ENCODE data around the gene SLC26A5.

The SLC26A5 gene

GRCh38 chr7:103447073-103447960, 1.3 kb upstream of the SLC26A5 start:
- peak; percentile 96 for TF ChIP-seq CTCF (conservative IDR thresholded peaks at IDR 0.05)
- H3K27ac ChIP-seq, result peak overlapping the region; percentile 76

GRCh38 chr7:103445228-103446048, 569 bp downstream of the SLC26A5 start:
- TF ChIP-seq CTCF (conservative IDR thresholded peaks at IDR 0.05), result no peak

DNA sequence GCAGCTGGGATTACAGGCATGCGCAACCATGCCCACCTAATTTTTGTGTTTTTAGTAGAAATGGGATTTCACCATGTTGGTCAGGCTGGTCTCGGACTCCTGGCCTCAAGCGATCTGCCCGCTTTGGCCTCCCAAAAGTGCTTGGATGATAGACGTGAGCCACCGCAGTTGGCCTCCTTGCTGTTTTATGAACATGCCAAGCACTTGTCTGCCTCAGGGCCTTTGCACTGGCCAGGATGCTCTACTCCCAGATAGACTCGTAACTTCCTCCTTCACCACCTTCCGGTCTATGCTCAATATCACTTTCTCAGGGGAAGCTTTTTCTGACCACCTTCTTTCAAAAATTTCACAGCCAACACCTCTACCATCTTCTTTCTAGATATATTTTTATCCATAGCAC, 6.3 kb downstream of the SLC26A5 start:
- TF ChIP-seq CTCF (conservative IDR thresholded peaks at IDR 0.05), result no peak
- no peak overlapping the region for H3K27ac ChIP-seq

More at GRCh38 chr7:103445228-103446048, 569 bp downstream of the SLC26A5 start:
- H3K27ac ChIP-seq, result no peak overlapping the region

GRCh38 chr7:103437623-103438022, 8.4 kb downstream of the SLC26A5 start:
- no peak for TF ChIP-seq CTCF (conservative IDR thresholded peaks at IDR 0.05)
- no peak overlapping the region for H3K27ac ChIP-seq

- H3K27ac ChIP-seq, result no peak overlapping the region
- TF ChIP-seq CTCF (conservative IDR thresholded peaks at IDR 0.05), result no peak
These were observed 13.3 kb downstream of the SLC26A5 start for GRCh38 chr7:103432712-103433111.

DNA sequence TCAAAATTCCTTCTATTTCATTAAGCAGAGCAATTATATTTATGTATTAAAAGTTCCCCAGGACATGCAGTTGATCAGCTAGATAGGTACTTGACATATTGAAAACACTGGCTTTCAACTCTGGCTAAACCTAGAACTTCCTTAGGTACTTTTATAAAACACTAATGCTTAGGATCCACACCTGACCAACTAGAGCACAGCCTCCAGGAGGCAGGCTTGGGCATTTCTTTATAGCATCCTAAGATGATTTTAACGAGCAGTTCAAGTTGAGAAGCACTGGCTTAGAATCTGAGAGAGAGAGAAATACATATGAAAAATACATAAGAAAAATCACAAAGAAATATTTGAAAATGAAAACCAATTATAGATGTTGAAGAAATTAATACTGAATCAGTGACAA, 20.8 kb downstream of the SLC26A5 start:
- H3K27ac ChIP-seq, result no peak overlapping the region
- TF ChIP-seq CTCF (conservative IDR thresholded peaks at IDR 0.05), result peak; percentile 37

GRCh38 chr7:103423467-103424179, 22.4 kb downstream of the SLC26A5 start:
- H3K27ac ChIP-seq, result no peak overlapping the region
- TF ChIP-seq CTCF (conservative IDR thresholded peaks at IDR 0.05), result no peak

All from VCaP (cell line).